GM18526 (cell line): Measurements from ENCODE around the gene PLBD1.

ENCODE experiments used
- POLR2A ChIP-seq: IDR thresholded peaks from 3 replicates; pipeline ENCODE4 v1.6.1; 2011; ENCODE audit not compliant: insufficient read length; ENCODE audit errors: extremely low read depth

PLBD1 gene

DNA sequence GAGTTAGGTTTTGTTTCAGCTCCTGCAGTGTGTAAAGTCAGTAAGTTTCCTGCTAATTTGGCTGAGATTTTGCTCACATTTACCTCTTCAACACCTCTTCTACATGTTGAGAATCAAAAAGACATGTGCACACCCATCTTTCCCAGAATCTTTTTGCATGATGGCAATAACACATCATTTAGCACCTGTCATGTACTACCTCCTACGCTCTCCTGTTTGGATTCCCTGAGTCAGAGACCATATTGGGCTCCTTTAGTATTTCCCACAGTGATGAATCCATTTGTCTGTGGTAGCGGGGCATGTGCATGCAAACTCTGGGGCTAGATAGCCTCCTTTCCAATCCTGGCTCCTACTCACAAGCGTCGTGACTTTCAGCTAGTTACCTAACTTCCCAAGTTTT, 20.1 kb downstream of the PLBD1 start:
- no peak for TF ChIP-seq POLR2A

GRCh38 chr12:14545144-14546124, 22.2 kb downstream of the PLBD1 start:
- no peak for TF ChIP-seq POLR2A

DNA sequence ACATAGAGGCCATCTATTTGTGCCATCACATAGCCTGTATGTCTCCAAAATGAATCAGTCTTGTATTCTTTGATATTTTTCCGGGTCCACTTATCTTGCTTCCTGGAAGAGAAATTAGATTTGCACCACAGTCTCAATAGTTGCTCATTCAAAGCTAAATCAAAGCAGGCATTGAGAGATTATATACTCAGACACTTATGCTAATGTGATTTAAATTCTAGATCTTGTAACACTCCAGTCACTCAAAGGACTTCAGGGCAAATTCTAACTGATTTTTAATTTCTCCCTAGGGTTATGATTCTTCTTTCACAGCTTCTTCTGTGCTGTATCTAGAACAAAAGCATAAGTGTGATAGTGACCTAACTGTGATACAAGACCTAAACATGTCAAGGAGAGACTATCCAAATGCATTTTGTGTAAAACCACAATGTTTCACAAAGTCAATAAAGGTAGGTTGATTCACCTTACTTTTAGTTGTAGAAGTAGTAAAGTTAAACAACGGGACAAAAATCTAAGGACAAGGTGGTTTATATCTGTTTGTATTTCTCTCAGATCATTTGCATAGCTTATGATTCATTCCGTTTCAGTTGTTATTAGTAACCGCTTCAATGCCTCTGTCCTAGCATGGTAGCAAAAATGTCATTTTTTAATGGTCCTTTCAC, 26.8 kb downstream of the PLBD1 start:
- TF ChIP-seq POLR2A, result no peak

DNA sequence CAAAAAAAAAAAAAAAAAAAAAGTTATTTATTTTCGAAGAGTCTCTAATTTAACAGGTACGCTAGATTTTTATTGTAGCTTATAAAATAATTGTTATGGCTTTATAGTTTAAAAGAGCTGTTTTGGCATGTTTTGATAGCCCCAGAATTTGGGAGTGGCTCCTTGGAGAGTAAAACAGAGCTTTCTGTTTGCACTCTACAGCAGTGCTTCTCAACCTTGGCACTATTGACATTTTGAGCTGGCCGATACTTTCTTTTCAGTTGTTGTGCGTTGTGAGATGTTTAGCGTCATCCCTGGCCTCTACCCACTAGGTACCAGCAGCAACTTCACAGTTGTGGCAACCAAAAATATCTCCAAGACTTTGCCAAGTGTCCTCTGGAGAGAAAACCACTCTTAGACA, 30.6 kb downstream of the PLBD1 start:
- TF ChIP-seq POLR2A, result no peak

GRCh38 chr12:14532152-14532551, 35.5 kb downstream of the PLBD1 start:
- TF ChIP-seq POLR2A, result no peak

DNA sequence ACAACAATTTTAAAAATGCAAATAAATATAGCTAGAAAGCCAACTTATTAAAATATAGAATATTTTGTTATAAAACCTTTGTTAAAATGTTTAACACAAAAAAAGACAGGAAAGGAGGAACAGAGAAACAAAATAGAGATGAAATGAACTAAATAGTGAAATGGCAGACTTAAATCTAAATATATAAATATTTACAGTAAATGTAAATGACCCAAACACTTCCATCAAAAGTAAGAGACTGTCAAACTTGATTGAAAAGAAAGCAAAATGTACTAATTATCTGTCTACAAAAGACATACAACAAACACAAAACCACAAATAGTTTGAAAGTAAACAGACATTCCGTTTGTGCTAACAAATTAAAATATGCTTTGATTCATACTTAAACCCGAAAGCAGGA, 41.7 kb downstream of the PLBD1 start:
- no peak for TF ChIP-seq POLR2A

- no peak for TF ChIP-seq POLR2A
These were observed 45.9 kb downstream of the PLBD1 start for GRCh38 chr12:14521822-14522221.

GRCh38 chr12:14514946-14515345, 52.7 kb downstream of the PLBD1 start:
- TF ChIP-seq POLR2A, result no peak

DNA sequence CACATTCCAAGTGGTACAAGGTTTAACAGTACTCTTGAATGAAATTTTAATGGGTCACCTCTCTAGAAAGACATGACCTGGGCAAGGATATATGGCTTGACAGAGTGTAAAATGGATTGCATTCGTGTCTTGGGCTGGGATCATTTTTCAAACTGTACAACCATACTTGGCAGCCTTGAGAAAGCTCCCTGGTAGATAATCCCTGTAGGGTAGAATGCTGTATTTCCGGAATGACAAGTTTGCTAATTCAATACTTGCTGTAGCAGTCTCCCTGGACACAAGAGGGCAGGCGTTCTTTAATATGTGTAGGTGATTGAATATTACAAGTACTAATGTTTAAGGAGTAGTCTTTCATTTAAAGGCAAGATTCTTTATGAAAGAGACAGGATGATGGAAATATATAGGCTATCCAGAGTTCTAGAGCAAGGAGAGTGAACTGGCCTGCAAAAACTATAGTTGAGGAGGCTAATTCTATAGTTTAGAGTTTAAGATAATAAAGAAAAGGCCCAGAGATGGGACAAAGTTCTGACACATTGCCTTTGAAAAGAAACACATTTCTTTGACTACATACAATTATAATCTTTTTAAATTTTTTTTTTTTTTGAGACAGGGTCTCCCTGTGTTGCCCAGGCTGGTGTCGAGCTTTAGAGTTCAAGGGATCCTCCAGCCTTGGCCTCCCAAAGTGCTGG, 53.4 kb downstream of the PLBD1 start:
- TF ChIP-seq POLR2A, result no peak

DNA sequence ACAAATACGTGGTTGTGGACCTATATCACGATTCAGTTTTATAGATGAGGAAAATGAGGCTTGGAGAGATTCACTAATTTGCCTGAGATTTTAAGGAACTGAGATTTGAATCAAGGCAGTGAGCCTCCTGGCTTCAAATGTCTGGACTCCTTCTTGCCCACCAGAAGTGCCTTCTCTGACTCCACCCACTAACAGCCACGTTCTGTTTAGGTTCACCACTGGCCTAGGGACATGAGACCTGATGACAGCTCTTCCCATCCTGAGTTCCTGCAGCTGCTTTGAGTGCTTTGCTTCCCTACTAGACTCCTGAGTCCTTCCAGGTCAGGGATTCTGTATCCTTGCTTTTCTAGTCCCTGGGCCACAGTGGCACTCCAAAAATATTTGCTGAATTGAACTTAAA, 57.1 kb downstream of the PLBD1 start:
- TF ChIP-seq POLR2A, result no peak

GRCh38 chr12:14505626-14506596, 61.8 kb downstream of the PLBD1 start:
- no peak for TF ChIP-seq POLR2A

DNA sequence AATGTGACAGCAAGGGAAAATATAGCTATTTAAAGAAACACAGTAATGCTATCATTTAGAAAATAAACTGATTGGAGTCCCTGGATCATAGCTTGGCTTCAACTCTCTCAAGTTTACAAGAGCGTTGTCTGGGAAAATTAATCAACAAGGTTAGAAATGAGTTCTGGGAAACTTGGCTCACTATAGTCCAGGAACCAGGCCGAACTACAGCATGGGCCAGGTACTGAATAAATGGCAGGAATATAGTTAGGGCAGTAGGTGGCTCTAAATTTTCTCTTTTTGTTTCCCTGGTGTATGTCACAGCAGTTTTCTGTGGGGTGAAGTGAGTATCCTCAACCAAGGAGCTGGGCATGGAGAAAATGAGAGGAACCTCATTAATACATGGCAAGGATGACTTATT, 72.4 kb downstream of the PLBD1 start:
- TF ChIP-seq POLR2A, result no peak

GRCh38 chr12:14482886-14483285, 84.8 kb downstream of the PLBD1 start:
- TF ChIP-seq POLR2A, result no peak

- TF ChIP-seq POLR2A, result no peak
These were observed 85.3 kb downstream of the PLBD1 start for GRCh38 chr12:14482361-14482760.

- TF ChIP-seq POLR2A, result no peak
These were observed 86.5 kb downstream of the PLBD1 start for GRCh38 chr12:14481201-14481600.
